MM.1S (cell line): Measurements from ENCODE around the gene PIK3R2.

Experiments used
- CTCF ChIP-seq: fragments of 300-600 bp; sonication (generic); IDR thresholded peaks from 2 replicates; pipeline ENCODE4 v1.5.1; 2016; ENCODE audit warnings: antibody characterized with exemption, low read length, mixed read lengths
- EZH2 ChIP-seq: fragments of 300-600 bp; sonication (generic); optimal IDR thresholded peaks from 2 replicates; pipeline ENCODE3; 2017; ENCODE audit warnings: low read depth, mild to moderate bottlenecking, antibody characterized with exemption, low read length, mixed read lengths
- EZH2phosphoT487 ChIP-seq: fragments of 300-600 bp; sonication (generic); IDR thresholded peaks from 2 replicates; pipeline ENCODE4 v1.6.1; 2018; ENCODE audit warnings: antibody characterized with exemption, low read length

DNA sequence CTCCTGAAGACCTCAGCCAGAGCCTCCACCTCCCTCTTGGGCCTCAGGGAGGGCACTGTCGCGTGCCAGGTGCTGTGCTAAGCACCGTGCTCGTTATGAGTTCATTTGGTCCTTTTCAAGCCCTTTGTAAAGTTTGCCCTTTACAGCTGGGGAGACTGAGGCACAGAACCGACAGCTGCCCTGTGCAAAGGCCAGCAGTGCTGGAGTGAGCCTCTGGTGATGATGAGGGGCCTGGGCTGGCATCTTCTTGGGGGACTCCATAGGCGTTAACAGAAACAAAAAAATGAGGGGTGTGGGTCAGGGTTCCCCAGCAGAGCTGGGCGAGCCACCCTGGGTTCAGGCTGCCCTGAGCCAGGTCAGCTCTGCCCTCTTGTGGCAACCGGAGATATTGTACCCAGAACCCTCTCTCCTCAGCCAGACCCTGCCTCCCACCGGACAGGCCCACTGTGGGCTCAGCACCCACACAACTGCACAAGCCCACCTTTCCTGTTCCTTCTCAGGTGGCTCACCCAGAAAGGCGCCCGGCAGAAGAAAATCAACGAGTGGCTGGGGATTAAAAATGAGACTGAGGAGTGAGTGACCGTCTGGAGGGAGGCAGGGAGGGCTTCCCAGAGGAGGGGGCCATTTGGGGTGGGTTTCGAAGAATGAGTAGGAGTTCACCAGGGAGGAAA is 15.1 kb downstream of the PIK3R2 start:
- TF ChIP-seq EZH2 (no peak), CTCF (peak; percentile 76), EZH2phosphoT487 (no peak)
